Ureter (tissue), 1 donor: ENCODE measurements around the gene STPG3. TPM values are rescaled to one million over a fixed set of nuclear protein-coding genes. Genes with fewer than 3 reads are reported as not detected.

Source experiments
- DNase-seq: peaks from one replicate; pipeline ENCODE4 v3.0.0-alpha.2; 2020; ENCODE audit warnings: low spot score
- total RNA-seq: library from RNA; stranded (reverse); gene quantifications from one replicate; pipeline ENCODE4 v1.2.4, GENCODE V29; 2023
- donor health status: DM: yes; HTN: yes; CAD: no.

Gene STPG3
- total RNA-seq, 1 donor from 2014 or later = not detected

DNA sequence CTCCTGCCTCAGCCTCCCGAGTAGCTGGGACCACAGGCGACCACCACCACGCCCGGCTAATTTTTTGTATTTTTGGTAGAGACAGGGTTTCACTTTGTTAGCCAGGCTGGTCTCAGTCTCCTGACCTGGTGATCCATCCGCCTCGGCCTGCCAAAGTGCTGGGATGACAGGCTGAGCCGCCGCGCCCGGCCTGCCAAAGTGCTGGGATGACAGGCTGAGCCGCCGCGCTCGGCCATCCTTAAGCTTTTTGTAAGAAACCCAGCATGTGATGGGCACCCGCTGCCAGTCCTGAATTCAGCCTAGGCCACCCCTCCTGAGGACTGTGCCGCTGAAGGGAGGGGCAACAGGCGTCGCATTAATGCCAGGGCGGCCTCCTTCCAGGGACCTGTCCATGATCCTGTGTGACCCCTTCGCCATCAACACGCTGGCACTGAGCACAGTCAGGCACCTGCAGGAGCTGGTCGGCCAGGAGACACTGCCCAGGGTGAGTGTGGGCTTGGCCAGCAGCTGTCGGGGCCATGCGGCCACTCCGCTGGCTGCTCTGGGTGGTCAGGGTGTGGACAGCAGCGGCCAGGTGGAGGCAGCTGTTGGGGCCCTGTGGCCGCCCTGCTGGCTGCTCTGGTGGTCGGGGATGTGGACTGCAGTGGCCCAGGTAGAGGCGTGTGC, 14.5 kb downstream of the STPG3 start:
- DNase-seq = no peak

- no peak for DNase-seq
Observed at GRCh38 chr9:137266162-137266527, 15.1 kb downstream of the STPG3 start.

- no peak for DNase-seq
Observed at GRCh38 chr9:137266585-137267453, 15.7 kb downstream of the STPG3 start.

DNA sequence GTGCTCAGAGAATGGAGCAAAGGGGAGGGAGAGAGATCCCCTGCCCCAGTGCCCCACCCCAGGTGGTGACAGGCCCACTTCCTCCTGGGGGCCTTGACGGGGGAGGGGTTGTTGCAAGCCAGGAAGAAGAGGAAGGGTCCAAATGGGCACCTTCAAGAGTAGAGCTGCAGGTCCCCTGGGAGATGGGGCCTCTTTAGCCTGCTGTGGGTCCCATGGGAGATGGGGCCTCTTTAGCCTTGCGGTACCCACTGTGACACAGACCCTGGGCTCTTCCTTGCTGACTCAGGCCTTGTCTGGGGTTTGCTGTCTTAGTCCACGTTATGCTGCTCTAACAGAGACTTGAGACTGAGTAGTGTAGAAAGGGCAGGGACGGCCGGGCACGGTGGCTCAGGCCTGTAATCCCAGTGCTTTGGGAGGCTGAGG, 16.9 kb downstream of the STPG3 start:
- no peak for DNase-seq

GRCh38 chr9:137268538-137269201, 17.6 kb downstream of the STPG3 start:
- no peak for DNase-seq

- peak; percentile 79 for DNase-seq
Observed at GRCh38 chr9:137269231-137269772, 18.2 kb downstream of the STPG3 start.

DNA sequence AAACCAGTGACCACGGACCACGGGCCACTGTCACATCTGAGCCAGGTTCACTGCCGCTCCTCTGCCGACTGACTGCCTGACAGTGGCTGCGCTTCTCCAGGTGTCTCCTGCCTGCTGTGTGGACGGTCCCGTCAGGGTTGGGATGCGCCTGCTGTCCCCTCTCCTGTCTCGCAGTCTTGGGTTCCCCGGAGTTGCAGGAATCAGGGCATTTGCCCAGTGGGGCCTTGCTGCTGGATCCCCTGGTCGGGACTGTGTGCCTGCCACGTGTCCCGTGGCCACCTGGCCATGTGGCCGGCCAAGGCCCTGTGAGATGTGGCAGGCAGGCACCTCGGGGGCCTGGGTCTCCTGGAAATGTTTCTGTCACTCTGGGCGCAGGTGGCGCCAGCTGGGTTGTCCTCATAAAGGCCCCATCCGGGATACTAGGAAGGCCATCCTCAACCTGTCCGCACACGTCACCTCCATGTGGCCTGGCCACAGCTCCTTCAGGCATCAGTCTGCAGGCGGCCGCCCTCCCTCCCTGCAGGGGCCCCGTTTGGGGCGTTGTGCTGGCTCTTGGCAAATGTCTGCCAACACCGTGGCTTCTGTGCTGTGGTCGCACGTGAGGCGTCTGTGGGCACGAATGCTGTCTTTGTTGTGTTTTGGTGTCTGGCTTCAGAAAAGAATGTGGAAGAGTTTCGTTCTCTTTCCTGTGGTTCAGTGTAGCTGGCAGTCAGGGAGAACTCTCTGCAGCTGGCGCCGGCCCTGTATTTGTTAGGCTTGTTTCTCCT, 20.0 kb downstream of the STPG3 start:
- no peak for DNase-seq

DNA sequence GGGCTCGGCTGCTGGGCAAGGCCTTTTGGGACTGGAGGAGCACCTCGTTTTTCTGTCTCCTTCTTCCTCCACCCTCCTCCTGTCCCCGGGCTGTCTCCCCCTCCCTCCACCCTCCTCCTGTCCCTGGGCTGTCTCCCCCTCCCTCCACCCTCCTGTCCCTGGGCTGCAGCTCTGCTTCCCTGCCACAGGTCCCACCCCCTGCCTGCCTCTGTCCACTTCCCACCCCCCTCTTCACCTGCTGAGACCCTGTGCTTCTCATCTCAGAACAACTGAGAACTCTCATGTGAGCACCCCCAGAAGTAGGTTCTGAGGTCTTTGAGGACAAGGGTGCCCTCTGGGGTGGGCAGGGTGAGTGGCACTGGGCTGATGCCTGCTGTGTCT, 20.6 kb downstream of the STPG3 start:
- no peak for DNase-seq

GRCh38 chr9:137272241-137273094, 21.4 kb downstream of the STPG3 start:
- no peak for DNase-seq

GRCh38 chr9:137273095-137273490, 22.0 kb downstream of the STPG3 start:
- DNase-seq = no peak

- DNase-seq = no peak
Observed at GRCh38 chr9:137273611-137274320, 22.7 kb downstream of the STPG3 start.

- no peak for DNase-seq
Observed at GRCh38 chr9:137275203-137275587, 24.1 kb downstream of the STPG3 start.

DNA sequence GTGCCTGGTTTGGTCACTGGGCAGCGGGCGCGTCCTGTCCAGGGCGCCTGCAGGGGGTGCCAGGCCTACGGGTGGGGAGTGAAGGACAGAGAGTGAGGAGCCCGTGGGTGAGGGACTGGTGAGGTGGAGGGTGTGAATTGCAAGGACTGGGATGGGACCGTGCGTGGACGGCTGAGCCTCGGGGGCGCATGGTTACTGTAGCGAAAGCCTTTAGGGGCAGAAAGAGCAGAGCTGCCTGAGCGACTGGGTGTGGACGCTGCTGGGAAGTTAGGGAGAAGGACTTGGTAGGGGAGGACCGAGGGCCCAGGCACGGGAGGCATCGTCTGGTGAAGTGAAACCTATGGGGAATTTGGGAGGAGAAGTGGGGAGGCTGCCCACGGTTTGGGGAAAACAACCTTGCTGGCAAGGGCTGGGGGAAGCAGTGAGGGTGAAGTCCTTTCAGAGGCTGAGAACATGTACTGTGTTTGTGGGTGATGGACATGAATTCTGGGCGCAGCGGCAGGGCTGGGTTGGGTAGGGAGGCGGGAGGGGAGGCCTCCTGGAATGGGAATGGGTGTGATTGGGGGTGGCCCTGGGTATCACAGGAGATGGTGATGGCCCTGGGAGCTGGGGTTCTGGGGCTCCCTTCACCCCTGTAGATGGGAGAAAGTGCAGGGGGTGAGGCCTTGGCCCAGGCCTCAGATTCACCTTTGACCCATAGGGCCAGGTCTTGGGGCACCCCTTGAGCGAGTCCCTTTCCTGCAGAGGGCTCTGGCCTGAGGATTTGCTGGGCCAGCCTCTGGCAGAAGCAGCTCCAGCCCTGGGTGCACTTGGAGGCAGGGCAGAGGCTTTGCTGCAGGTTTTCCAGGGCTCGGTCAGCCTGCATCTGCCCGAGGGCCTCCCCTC, 24.7 kb downstream of the STPG3 start:
- DNase-seq = no peak

- DNase-seq = peak; percentile 87
Observed at GRCh38 chr9:137276473-137277328, 25.6 kb downstream of the STPG3 start.

- DNase-seq = peak; percentile 90
Observed at GRCh38 chr9:137277329-137278041, 26.4 kb downstream of the STPG3 start, which contains the start of gene TOR4A. TOR4A (plus strand) TSS chr9:137277726; CDS start chr9:137278690, 964 bp downstream.

GRCh38 chr9:137278061-137278701, 27.1 kb downstream of the STPG3 start:
- no peak for DNase-seq
